ENCODE results near the gene LRRK2. TPM values are rescaled to one million over a fixed set of nuclear protein-coding genes. Genes with fewer than 3 reads are reported as not detected.
"Not testable (repeated sequence)": the region's sequence is repeated elsewhere in the genome, so short reads cannot be mapped to it uniquely, and the experiment has no call there.

LRRK2 gene
- total RNA-seq, 2 experiments from 2014 or later: 5.9 to 28.4 TPM

GRCh38 chr12:40207551-40207950, 17.2 kb upstream of the LRRK2 start:
- H3K4me1 ChIP-seq (ENCODE audit: insufficient read depth, low read length, poor library complexity, severe bottlenecking): peaks cover 23% of the 10 kb centered on the region
- ChIA-PET POLR2A (interaction anchor here (0.7 to 3.3 kb wide), 12 partner anchors 7 to 180 kb away, joined by 3 to 32 read pairs (median 4); partner anchors contain the start of gene LRRK2), CTCF (ENCODE audit: unreplicated experiment) (no interaction called here)
- H3K9me2 ChIP-seq (ENCODE audit: insufficient read depth, low read length): no peaks in the 10 kb centered on the region
- H3K36me3 ChIP-seq (ENCODE audit: insufficient read depth, low read length): no peaks in the 10 kb centered on the region
- no peak for DNase-seq (ENCODE audit: low spot score)
- H2AFZ ChIP-seq (ENCODE audit: low read length): peak overlapping the region; percentile 99; the same call in 1 of the 2 replicates
- H3K9me3 ChIP-seq (ENCODE audit: low read length): peaks cover 12% of the 10 kb centered on the region; the same call in 1 of the 2 replicates
- H4K20me1 ChIP-seq (ENCODE audit: insufficient read depth, low read length): no peaks in the 10 kb centered on the region
- BruUV-seq (replicated peaks): no TSS peak
- no peak overlapping the region for H3K4me2 ChIP-seq (ENCODE audit: low read length)
- intact Hi-C loops (cut with micrococcal nuclease; ENCODE audit: unreplicated experiment): no loop called here
- no peaks in the 10 kb centered on the region for H3K79me2 ChIP-seq (ENCODE audit: insufficient read depth, low read depth, low read length)
- H3K4me3 ChIP-seq (ENCODE audit: low read depth, low read length, poor library complexity, severe bottlenecking): no peak overlapping the region
- H3K27ac ChIP-seq (ENCODE audit: low read depth, low read length, poor library complexity, severe bottlenecking): no peak overlapping the region
- TF ChIP-seq CTCF (conservative IDR thresholded peaks at IDR 0.05; ENCODE audit: low read length) (no peak), EZH2phosphoT487 (IDR thresholded peaks at IDR 0.05; ENCODE audit: borderline replicate concordance, low read depth, low read length) (no peak)

- no TSS peak for BruUV-seq (replicated peaks)
- Histone ChIP-seq H3K4me1 (ENCODE audit: insufficient read depth, low read length, poor library complexity, severe bottlenecking) (peaks cover 17% of the 10 kb centered on the region), H3K9me2 (ENCODE audit: insufficient read depth, low read length) (no peaks in the 10 kb centered on the region), H2AFZ (ENCODE audit: low read length) (peak overlapping the region; percentile 99), H3K9me3 (ENCODE audit: low read length) (peaks cover 25% of the 10 kb centered on the region; the same call in 1 of the 2 replicates), H3K27ac (ENCODE audit: low read depth, low read length, poor library complexity, severe bottlenecking) (peak overlapping the region; percentile 25), H3K79me2 (ENCODE audit: insufficient read depth, low read depth, low read length) (no peaks in the 10 kb centered on the region), H4K20me1 (ENCODE audit: insufficient read depth, low read length) (no peaks in the 10 kb centered on the region), H3K4me2 (ENCODE audit: low read length) (peak overlapping the region; percentile 47), H3K4me3 (ENCODE audit: low read depth, low read length, poor library complexity, severe bottlenecking) (peak overlapping the region; percentile 3), H3K36me3 (ENCODE audit: insufficient read depth, low read length) (no peaks in the 10 kb centered on the region; the same call in 1 of the 2 replicates)
- TF ChIP-seq CTCF (conservative IDR thresholded peaks at IDR 0.05; ENCODE audit: low read length) (no peak), EZH2phosphoT487 (IDR thresholded peaks at IDR 0.05; ENCODE audit: borderline replicate concordance, low read depth, low read length) (no peak)
- POLR2A ChIA-PET: interaction anchor here (0.7 to 3.3 kb wide), 22 partner anchors 9 to 181 kb away, joined by 3 to 32 read pairs (median 3); partner anchors contain the start of gene LRRK2
- intact Hi-C loops (cut with micrococcal nuclease; ENCODE audit: unreplicated experiment): no loop called here
- CTCF ChIA-PET (ENCODE audit: unreplicated experiment): no interaction called here
- peak; percentile 57 for DNase-seq (ENCODE audit: low spot score)
These were observed 15.9 kb upstream of the LRRK2 start for GRCh38 chr12:40208707-40209446.

- DNase-seq (ENCODE audit: low spot score): no peak
- Histone ChIP-seq H3K4me2 (ENCODE audit: low read length) (no peak overlapping the region), H3K4me1 (ENCODE audit: insufficient read depth, low read length, poor library complexity, severe bottlenecking) (peaks cover 17% of the 10 kb centered on the region), H4K20me1 (ENCODE audit: insufficient read depth, low read length) (no peaks in the 10 kb centered on the region), H2AFZ (ENCODE audit: low read length) (peak overlapping the region; percentile 99; the same call in 1 of the 2 replicates), H3K9me3 (ENCODE audit: low read length) (peaks cover 32% of the 10 kb centered on the region; the same call in 1 of the 2 replicates), H3K27ac (ENCODE audit: low read depth, low read length, poor library complexity, severe bottlenecking) (no peak overlapping the region), H3K9me2 (ENCODE audit: insufficient read depth, low read length) (no peaks in the 10 kb centered on the region), H3K79me2 (ENCODE audit: insufficient read depth, low read depth, low read length) (no peaks in the 10 kb centered on the region), H3K36me3 (ENCODE audit: insufficient read depth, low read length) (no peaks in the 10 kb centered on the region; the same call in 1 of the 2 replicates), H3K4me3 (ENCODE audit: low read depth, low read length, poor library complexity, severe bottlenecking) (no peak overlapping the region)
- no TSS peak for BruUV-seq (replicated peaks)
- intact Hi-C loops (cut with micrococcal nuclease; ENCODE audit: unreplicated experiment): no loop called here
- POLR2A ChIA-PET: interaction anchor here (1.6 to 3.3 kb wide), 3 partner anchors 10 to 30 kb away, joined by 3 to 32 read pairs (median 7); no protein-coding TSS in a partner anchor
- TF ChIP-seq CTCF (conservative IDR thresholded peaks at IDR 0.05; ENCODE audit: low read length) (no peak), EZH2phosphoT487 (IDR thresholded peaks at IDR 0.05; ENCODE audit: borderline replicate concordance, low read depth, low read length) (no peak)
- CTCF ChIA-PET (ENCODE audit: unreplicated experiment): no interaction called here
These were observed 14.9 kb upstream of the LRRK2 start for GRCh38 chr12:40209886-40210285.

GRCh38 chr12:40211186-40211585, 13.6 kb upstream of the LRRK2 start:
- H3K4me3 ChIP-seq (ENCODE audit: low read depth, low read length, poor library complexity, severe bottlenecking); DNase-seq (ENCODE audit: low spot score); H3K27ac ChIP-seq (ENCODE audit: low read depth, low read length, poor library complexity, severe bottlenecking); H4K20me1 ChIP-seq (ENCODE audit: insufficient read depth, low read length); H3K36me3 ChIP-seq (ENCODE audit: insufficient read depth, low read length); BruUV-seq (replicated peaks); H2AFZ ChIP-seq (ENCODE audit: low read length); CTCF ChIA-PET (ENCODE audit: unreplicated experiment); intact Hi-C loops (cut with micrococcal nuclease; ENCODE audit: unreplicated experiment); H3K9me2 ChIP-seq (ENCODE audit: insufficient read depth, low read length); H3K4me2 ChIP-seq (ENCODE audit: low read length); H3K79me2 ChIP-seq (ENCODE audit: insufficient read depth, low read depth, low read length): not testable (repeated sequence)
- POLR2A ChIA-PET: interaction anchor here (0.7 to 1.4 kb wide), 2 partner anchors 8 to 12 kb away, joined by 3 to 4 read pairs; no protein-coding TSS in a partner anchor
- peaks cover 32% of the 10 kb centered on the region; the same call in 1 of the 2 replicates for H3K9me3 ChIP-seq (ENCODE audit: low read length)
- H3K4me1 ChIP-seq (ENCODE audit: insufficient read depth, low read length, poor library complexity, severe bottlenecking): peaks cover 17% of the 10 kb centered on the region

Data from OCI-LY7 (cell line).